Body of pancreas (tissue), 4 donors: ENCODE results near the gene LIF. TPM values are rescaled to one million over a fixed set of nuclear protein-coding genes. Genes with fewer than 3 reads are reported as not detected.

Experiments used
- ATAC-seq: fragments of 150-250 bp; one replicate; pipeline ENCODE4 v1.9.1; 2016
- DNase-seq, 4 donors: peaks; one replicate each; pipeline ENCODE4 v3.0.0-alpha.2; 2019
- H3K27ac ChIP-seq, 4 donors: fragments of 200-600 bp; sonication (generic); 1 replicate in 3 of 4; 2 replicates in 1 of 4; pipeline versions ENCODE4 v1.5.1 to v1.6.1; 2016 to 2019; ENCODE audit warnings: mild to moderate bottlenecking in 1 of 4, mixed read lengths in 1 of 4, moderate library complexity in 1 of 4
- H3K27me3 ChIP-seq, 2 donors: fragments of 200-600 bp; sonication (generic); one replicate each; pipeline ENCODE4 v1.6.0; 2016; ENCODE audit warnings: mild to moderate bottlenecking in 1 of 2
- H3K36me3 ChIP-seq, 2 donors: fragments of 200-600 bp; sonication (generic); replicated peaks in 1 of 2; 2 replicates each; pipeline ENCODE4 v1.5.1; 2016; ENCODE audit warnings: low read depth in 2 of 2; ENCODE audit not compliant: insufficient read depth in 1 of 2
- H3K4me1 ChIP-seq: fragments of 200-600 bp; sonication (generic); one replicate; pipeline ENCODE4 v1.6.0; 2016
- H3K4me3 ChIP-seq, 2 donors: fragments of 200-600 bp; sonication (generic); 1 replicate in 1 of 2; 2 replicates in 1 of 2; pipeline ENCODE4 v1.5.1; 2016 to 2019
- H3K9me3 ChIP-seq, 3 donors: fragments of 200-600 bp; sonication (generic); 1 replicate in 2 of 3; 2 replicates in 1 of 3; pipeline ENCODE4 v1.5.1; 2016
- POLR2A ChIP-seq, 3 donors: fragments of 450-650 bp; IDR thresholded peaks; one replicate each; pipeline ENCODE4 v1.6.1; 2016; ENCODE audit warnings: antibody characterized with exemption in 3 of 3, mild to moderate bottlenecking in 2 of 3
- WGBS, 2 donors: methylation state at CpG; one replicate each; pipeline ENCODE4 v1.1.5; 2017; 5-methylcytosine and 5-hydroxymethylcytosine counted together
- intact Hi-C: fragments of 100-400 bp; cut with DNase I; formaldehyde crosslinking; loops from one replicate; pipeline ENCODE4 v1.15.1; 2023
- total RNA-seq, 2 donors: library from RNA; depleted of rRNA; stranded (reverse); fragments of >200 nt; gene quantifications; one replicate each; pipeline ENCODE4 v1.1.0, GENCODE V29; 2016
- TF ChIP-seq, protein P1 (sequence below), 7 experiments: fragments of 450-650 bp in 4 of 7; fragments of 200-600 bp in 3 of 7; sonication (generic) in 3 of 7; IDR thresholded peaks; one replicate each; pipeline ENCODE4 v1.5.1; 2016 to 2019; ENCODE audit warnings: antibody characterized with exemption in 7 of 7

LIF gene
- total RNA-seq, 2 donors from 2014 or later, result 0.52 to 1.3 TPM

DNA sequence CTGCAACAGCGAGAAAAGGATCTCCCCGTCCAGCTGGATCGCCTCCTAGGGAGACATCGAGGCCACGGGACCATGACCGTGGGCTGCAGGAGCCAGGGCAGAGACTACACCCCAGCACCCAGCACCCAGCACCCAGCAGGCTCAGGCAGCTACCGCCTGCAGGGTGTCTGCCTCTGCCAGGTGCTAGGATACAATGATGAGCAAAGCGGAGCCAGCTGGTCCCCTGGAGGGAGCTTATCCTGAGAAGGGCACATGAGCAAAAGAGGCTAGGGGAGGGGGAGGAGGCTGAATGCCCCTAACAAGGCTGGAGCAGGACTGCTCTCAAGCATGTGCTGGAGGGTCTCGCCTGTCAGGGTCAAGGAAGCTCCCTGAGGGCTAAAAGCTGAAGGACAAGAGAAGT is 47.5 kb upstream of the LIF start:
- 92 to 94% methylated on average over 5 to 9 of the region's 9 CpGs for WGBS, 2 donors
- H3K36me3 ChIP-seq, result peaks cover 0 to 7% of the 10 kb centered on the region in 2 donors
- H3K4me1 ChIP-seq, result peaks cover 34% of the 10 kb centered on the region
- ATAC-seq (no peak), DNase-seq (no peak)
- intact Hi-C loops, result no loop called here
- no peaks in the 10 kb centered on the region for H3K9me3 ChIP-seq
- H3K27me3 ChIP-seq, result no peaks in the 10 kb centered on the region
- H3K4me3 ChIP-seq, result no peak overlapping the region
- no peak for TF ChIP-seq POLR2A (IDR thresholded peaks at IDR 0.05)
- TF ChIP-seq, protein P1, sequence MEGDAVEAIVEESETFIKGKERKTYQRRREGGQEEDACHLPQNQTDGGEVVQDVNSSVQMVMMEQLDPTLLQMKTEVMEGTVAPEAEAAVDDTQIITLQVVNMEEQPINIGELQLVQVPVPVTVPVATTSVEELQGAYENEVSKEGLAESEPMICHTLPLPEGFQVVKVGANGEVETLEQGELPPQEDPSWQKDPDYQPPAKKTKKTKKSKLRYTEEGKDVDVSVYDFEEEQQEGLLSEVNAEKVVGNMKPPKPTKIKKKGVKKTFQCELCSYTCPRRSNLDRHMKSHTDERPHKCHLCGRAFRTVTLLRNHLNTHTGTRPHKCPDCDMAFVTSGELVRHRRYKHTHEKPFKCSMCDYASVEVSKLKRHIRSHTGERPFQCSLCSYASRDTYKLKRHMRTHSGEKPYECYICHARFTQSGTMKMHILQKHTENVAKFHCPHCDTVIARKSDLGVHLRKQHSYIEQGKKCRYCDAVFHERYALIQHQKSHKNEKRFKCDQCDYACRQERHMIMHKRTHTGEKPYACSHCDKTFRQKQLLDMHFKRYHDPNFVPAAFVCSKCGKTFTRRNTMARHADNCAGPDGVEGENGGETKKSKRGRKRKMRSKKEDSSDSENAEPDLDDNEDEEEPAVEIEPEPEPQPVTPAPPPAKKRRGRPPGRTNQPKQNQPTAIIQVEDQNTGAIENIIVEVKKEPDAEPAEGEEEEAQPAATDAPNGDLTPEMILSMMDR (IDR thresholded peaks at IDR 0.05), result no peak
- no peak overlapping the region for H3K27ac ChIP-seq

DNA sequence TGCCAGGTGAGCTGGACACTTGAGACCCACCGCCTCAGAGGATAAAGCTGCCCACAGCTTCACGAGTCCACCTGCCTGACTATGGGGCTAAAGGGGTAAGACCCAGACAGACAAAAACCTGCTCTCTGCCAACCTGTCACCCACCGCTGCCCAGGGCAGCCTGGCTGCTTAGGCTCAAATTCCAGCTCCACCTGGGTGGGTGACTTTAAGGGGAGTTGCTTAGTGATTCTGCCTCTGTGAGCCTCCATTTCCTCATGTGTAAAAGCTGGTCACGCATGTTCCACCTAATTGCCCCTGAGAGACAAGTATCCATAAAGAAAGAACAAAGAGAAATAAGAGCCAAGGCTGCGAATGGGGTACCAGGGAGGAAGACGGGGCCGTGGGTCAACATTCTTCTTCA is 46.5 kb upstream of the LIF start:
- H3K36me3 ChIP-seq, result peaks cover 0 to 7% of the 10 kb centered on the region in 2 donors
- intact Hi-C loops, result no loop called here
- TF ChIP-seq POLR2A (IDR thresholded peaks at IDR 0.05), result no peak
- TF ChIP-seq, protein P1 (IDR thresholded peaks at IDR 0.05), result no peak
- DNase-seq (no peak), ATAC-seq (no peak)
- H3K4me1 ChIP-seq, result peaks cover 35% of the 10 kb centered on the region
- H3K27me3 ChIP-seq, result no peaks in the 10 kb centered on the region
- 96 to 97% methylated on average over 5 to 7 of the region's 7 CpGs for WGBS, 2 donors
- H3K9me3 ChIP-seq, result no peaks in the 10 kb centered on the region
- no peak overlapping the region for H3K27ac ChIP-seq
- H3K4me3 ChIP-seq, result no peak overlapping the region

DNA sequence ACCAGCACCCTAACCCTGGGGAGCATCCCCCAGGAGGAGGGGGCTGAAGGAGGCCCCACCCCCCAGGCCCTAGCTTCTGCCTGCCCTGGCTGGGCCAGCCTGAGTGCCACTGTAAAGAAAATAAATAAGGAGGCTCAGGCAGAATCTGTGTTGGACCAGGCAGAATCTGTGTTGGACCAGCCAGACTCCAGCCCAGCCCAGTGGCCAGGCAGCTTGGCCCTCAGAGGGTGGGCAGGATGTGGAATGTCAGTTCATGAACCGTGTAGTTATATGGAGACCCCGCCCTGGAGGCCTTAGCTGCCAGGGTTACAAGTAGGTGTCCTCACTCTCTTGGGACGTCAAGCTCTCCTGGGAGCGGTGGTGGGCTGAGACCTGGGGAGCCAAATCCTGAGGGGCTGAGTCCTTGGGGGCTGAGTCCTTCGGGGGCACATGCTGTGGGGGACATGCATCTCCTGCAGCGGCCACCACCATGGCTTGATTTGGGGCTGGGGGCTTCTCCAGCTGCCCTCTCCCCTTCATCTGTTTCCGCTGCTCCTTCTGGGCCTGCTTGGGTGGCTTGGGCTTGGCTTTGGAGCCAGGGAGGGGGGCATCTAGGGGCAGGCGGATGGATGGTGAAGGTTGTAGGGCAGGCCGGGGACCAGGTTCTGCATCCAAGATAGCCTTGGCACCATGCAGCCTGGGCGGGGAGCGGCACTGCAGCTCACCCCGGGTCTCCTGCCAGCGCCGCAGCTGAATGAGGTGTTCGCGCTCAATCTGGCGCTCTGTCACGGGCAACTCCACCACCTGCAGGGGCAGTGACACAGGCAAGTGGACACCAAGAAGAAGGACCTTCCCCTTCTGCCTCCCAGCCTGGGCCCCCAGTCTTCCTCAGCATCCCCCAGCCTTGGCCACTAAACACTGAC is 45.8 kb upstream of the LIF start:
- 90 to 92% methylated on average over 12 to 18 of the region's 18 CpGs for WGBS, 2 donors

DNA sequence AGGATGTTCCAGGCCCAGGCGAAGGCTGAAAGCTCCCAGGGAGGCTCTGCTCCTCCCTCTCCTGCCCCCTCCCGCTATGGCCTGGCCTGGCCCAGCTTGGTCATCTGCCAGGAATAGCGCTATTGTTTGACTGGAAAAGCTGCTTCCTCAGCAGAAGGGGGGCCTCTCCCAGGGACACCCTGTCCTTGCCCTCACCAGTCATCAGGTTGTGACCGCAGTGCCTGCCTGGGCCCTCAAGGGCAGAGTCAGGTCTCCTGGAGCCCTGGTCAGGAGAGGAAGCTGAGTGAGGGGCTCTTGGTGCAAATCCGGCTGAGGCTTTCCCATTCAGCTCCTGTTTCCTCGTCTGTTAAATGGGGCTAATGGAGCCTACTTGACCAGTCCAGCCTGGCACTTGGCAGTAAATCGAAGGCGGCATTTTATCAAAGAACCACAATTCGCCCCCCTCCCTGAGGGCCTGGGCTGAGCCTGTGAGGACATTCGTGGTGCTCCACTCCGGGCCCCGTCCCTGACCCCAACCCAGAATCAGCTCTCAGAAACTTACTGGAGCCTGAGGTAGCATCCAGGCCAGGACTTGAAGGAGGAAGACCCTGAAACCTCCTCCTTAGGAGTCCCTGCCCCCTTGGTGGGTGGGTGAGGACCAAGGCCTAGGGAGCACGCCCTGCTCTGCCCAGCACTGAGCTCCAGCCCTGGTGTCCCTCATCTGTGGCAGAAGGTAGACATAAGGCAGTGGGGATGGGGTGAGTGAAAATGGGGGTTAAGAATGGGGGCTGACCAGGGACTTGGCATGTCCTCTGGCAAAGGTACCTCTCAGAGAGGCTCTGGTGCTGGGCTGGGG is 44.7 kb upstream of the LIF start:
- Histone ChIP-seq H3K4me3 (no peak overlapping the region), H3K27ac (peak overlapping the region; percentile 85 to 90 (median 88)), H3K27me3 (no peaks in the 10 kb centered on the region), H3K36me3 (peaks cover 0 to 7% of the 10 kb centered on the region in 2 donors), H3K4me1 (peaks cover 38% of the 10 kb centered on the region), H3K9me3 (no peaks in the 10 kb centered on the region)
- TF ChIP-seq, protein P1 (IDR thresholded peaks at IDR 0.05), result no peak
- TF ChIP-seq POLR2A (IDR thresholded peaks at IDR 0.05), result peak in 2 of 3 donors; percentile 33 to 40
- WGBS, 2 donors, result 40 to 48% methylated on average over 3 to 13 of the region's 13 CpGs
- DNase-seq (peak; percentile 86 to 96 (median 92)), ATAC-seq (peak; percentile 51)
- intact Hi-C loops, result no loop called here

More for the DNA sequence above, 45.8 kb upstream of the LIF start:
- intact Hi-C loops, result no loop called here
- Histone ChIP-seq H3K9me3 (no peaks in the 10 kb centered on the region), H3K4me3 (no peak overlapping the region), H3K36me3 (peaks cover 0 to 7% of the 10 kb centered on the region in 2 donors), H3K27me3 (no peaks in the 10 kb centered on the region), H3K4me1 (peaks cover 38% of the 10 kb centered on the region), H3K27ac (peak overlapping the region; percentile 85 to 90 (median 88))
- TF ChIP-seq, protein P1 (IDR thresholded peaks at IDR 0.05), result no peak
- TF ChIP-seq POLR2A (IDR thresholded peaks at IDR 0.05), result no peak
- ATAC-seq (no peak), DNase-seq (no peak)
